ENCODE measurements around the gene SDCCAG8.

The SDCCAG8 gene

GRCh38 chr1:243287123-243287460 is 31.3 kb downstream of the SDCCAG8 start:
- no peak for TF ChIP-seq CTCF (IDR thresholded peaks at IDR 0.05; ENCODE audit: low read depth, low read length)
- no peak for DNase-seq (ENCODE audit: extremely low read depth, low read depth)

GRCh38 chr1:243287652-243288051 is 31.8 kb downstream of the SDCCAG8 start:
- peak; percentile 41 for DNase-seq (ENCODE audit: extremely low read depth, low read depth)
- TF ChIP-seq CTCF (IDR thresholded peaks at IDR 0.05; ENCODE audit: low read depth, low read length) = no peak

- TF ChIP-seq CTCF (IDR thresholded peaks at IDR 0.05; ENCODE audit: low read depth, low read length) = no peak
- DNase-seq (ENCODE audit: extremely low read depth, low read depth) = no peak
These were observed 32.2 kb downstream of the SDCCAG8 start for GRCh38 chr1:243288062-243288461.

- no peak for TF ChIP-seq CTCF (IDR thresholded peaks at IDR 0.05; ENCODE audit: low read depth, low read length)
- no peak for DNase-seq (ENCODE audit: extremely low read depth, low read depth)
These were observed 35.5 kb downstream of the SDCCAG8 start for GRCh38 chr1:243291292-243291691.

- TF ChIP-seq CTCF (IDR thresholded peaks at IDR 0.05; ENCODE audit: low read depth, low read length) = no peak
- no peak for DNase-seq (ENCODE audit: extremely low read depth, low read depth)
These were observed 36.3 kb downstream of the SDCCAG8 start for GRCh38 chr1:243292117-243292516.

- no peak for TF ChIP-seq CTCF (IDR thresholded peaks at IDR 0.05; ENCODE audit: low read depth, low read length)
- no peak for DNase-seq (ENCODE audit: extremely low read depth, low read depth)
These were observed 38.3 kb downstream of the SDCCAG8 start for GRCh38 chr1:243293941-243294722.

- TF ChIP-seq CTCF (IDR thresholded peaks at IDR 0.05; ENCODE audit: low read depth, low read length) = no peak
- no peak for DNase-seq (ENCODE audit: extremely low read depth, low read depth)
These were observed 38.9 kb downstream of the SDCCAG8 start for GRCh38 chr1:243294723-243295121.
